TTC549 (cell line): ENCODE data around the gene ITSN1.
"Not testable (repeated sequence)": the region's sequence is repeated elsewhere in the genome, so short reads cannot be mapped to it uniquely, and the experiment has no call there.

Experiments
- FAIRE-seq: peaks from 2 replicates; lab custom pipeline; 2012; peaks lifted over from hg19 to GRCh38; lab: Jason Lieb, UNC

The ITSN1 gene

DNA sequence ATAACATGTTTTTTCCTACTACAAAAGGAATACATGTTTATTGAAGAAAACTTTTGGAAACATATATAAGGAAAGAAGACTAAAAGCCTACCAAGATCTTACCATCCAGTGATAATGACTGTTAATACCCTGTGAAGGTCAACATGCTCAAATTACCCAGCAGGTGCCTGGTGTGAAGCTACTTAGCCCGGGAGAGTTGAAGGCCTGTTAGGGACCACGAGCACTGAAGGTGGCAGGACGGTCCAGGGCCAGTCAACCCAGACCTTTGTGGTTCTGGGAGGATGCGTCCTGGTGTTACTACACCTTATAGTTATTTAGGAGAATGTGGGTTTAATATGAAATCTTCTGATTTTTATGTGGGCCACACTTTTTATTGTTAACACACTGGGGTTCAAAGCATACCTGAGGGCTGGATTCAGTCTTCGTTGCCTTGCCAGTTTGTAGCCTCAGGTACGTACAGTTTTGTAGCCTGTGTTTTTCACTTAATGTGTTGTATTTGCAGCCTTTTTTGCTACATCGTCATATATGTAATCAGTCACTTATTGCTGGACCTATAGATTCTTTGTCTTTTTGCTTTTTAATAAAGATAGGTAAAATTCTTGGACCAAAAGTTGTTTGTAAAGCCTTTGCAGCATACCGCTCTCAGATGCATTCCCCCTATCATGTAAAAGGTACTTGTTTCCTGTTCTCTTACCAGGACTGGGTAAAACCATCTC, 9.8 kb downstream of the ITSN1 start:
- no peak for FAIRE-seq

DNA sequence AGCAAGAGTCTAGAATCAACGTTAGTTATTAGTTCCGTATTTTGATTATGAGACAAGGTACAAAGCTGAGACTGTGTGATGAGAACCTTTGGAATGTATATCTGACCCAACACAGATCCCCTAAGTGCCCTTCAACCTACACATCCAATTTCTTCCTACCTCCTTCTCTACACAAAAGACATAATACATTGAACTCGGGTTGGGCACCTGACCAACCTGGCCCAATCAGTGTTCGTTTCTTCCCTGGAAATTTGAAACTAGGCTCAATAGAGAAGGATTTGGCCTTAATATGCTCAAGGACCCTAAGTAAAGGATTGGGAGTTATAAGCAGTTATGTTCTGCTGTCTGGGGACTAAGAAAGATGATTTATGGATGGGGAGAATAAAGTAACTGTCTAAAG, 12.1 kb downstream of the ITSN1 start:
- no peak for FAIRE-seq

DNA sequence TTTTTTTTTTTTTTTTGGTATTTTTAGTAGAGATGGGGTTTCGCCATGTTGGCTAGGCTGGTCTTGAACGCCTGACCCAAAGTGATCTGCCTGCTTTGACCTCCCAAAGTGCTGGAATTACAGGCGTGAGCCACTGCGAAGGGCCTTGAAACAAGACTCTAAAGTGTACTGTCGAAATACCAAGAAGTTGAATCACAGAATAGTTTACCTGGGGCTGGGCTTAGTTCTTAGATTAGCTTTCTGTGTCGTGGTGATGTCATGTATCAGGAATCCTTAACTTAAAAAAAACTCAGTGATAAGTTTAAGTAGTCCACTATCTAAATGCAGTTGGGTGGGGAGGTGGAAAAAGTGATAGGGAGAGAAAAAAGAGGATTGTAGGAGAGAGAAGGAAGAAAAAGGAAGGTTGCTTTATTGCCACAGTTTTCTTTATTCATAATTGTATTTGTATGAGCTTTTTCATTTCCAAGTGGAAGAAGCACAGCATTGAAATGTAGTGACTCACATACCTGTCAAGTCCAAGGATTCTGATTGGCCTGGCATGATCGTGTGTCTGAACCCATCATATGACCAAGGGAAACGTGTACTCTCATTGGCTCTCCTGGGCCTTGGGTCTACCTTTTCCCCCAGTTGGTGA, 13.4 kb downstream of the ITSN1 start:
- FAIRE-seq, result no peak

DNA sequence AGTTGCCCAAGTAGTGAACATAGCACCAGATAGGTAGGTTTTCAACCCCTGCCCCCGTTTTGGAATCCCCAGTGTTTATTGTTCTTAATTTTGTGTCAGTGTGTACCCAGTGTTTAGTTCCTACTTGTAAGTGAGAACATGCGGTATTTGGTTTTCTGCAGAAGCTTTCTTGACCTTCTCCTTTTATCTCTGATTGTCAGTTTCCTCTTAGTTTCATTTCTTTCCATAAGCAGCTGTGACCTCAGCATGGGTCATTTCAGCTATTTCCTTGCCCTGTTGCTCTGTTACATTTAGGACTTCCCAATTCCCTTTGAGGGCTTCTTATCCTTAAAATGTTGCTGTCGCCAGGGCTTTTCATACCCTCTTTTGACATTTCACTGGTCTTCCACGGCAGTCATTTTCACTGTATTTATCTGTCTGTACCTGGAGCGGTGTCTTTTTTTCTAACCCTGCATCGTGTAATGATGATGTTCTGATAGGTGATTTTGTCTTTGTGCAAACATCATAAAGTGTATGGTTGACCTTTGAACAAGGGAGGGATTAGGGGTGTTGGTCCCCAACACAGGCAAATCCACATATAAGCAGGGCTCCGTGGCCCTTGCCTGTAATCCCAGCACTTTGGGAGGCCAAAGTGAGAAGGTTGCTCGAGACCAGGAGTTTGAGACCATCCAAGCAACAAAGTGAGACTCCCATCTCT, 15.0 kb downstream of the ITSN1 start:
- no peak for FAIRE-seq

DNA sequence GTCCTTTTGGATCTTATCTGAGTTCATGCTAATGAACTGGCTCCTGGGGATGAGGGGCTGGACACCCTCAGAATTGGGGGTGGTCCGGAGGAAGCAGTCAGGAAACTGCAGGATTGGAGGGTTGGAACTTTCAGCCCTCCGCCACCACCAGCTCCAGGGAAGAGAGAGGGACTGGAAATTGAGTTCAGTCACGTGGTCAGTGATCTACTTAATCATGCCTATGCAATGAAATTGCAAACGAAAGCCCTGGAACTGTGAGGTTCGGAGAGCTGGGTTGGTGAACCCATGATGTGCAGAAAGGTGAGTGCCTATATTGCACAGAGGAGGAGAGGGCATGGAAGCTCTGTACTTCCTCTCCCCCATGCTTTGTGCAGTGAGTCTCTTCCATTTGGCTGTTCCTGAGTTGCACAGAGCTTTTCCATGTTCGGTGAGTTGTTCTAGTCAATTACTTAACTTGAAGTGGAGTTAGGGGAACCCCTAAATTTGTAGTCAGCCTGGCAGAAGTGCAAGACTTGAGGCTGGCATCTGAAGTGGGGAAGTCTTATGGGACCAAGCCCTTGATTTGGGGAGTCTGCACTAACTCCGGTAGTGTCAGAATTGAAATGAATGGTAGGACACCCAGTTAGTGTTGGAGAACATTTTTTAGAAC, 16.7 kb downstream of the ITSN1 start:
- FAIRE-seq, result no peak

DNA sequence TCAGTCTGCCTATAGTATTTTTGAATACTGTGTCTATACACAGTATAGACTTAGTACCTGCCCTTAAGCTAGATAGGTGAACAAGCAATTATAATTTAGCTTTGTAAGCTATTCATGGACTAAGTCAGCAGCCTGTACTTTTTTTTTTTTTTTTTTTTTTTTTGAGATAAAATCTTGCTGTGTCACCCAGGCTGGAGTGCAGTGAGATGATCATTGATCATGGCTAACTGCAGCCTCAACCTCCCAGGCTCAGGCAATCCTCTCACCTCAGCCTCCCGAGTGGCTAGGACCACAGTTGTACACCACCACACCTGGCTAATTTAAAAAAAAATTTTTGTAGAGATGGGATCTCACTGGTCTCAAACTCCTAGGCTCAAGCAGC, 17.3 kb downstream of the ITSN1 start:
- no peak for FAIRE-seq

DNA sequence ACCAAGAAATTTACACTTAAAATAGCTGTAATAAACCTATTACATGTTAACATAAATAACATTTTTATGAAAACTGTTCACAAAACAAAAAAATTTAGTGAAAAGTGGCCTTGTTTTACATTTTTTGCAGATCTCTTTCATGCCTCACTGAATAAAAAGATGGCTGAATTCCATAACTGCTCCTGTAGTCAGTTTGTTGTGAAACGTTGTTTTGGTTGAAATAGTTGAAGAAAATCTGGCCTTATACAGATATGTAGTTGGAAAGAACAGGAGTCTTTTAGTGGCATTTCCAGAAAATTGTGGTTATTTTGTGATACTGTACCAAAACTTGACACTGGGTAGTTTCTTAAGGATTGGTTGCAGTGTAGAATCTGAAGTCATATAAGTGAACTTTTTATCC, 18.1 kb downstream of the ITSN1 start:
- FAIRE-seq, result no peak

DNA sequence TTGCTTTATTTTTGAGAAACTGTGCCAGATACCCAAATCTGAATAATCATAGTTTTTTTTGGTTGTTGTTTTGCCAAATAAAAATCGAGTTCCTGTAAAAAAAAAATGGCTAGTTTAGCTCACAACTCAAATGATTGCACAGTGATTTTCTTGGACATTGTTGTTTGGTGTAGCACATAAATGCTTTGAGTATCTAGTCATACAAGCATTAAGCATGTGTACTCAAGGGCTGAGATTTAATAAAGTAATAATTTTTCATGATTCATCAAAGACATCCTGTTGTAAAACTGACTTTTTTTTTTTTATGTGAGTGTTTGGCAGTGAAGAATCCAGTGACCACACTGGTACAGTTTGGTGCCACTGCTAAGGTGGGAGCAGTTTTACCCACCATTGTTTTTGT, 18.8 kb downstream of the ITSN1 start:
- FAIRE-seq, result no peak

DNA sequence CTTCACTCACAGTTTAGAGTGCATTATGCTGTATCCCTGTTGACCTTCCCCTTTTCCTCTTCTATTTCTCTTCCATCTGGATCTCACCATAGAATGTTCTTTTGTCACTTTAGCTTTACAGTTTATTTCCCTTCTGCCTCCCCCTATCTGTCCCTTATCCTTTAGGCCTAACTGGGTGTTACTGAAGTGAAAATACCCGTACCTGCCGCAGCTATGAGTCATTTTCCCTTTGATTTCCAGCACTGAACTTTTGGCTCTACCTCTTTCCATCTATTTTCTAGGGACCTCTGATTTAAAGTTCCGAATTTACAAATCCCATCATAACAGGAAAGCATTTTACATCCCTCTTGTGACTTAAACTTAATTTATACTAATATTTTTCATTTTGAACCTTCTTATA, 19.7 kb downstream of the ITSN1 start:
- FAIRE-seq, result no peak

DNA sequence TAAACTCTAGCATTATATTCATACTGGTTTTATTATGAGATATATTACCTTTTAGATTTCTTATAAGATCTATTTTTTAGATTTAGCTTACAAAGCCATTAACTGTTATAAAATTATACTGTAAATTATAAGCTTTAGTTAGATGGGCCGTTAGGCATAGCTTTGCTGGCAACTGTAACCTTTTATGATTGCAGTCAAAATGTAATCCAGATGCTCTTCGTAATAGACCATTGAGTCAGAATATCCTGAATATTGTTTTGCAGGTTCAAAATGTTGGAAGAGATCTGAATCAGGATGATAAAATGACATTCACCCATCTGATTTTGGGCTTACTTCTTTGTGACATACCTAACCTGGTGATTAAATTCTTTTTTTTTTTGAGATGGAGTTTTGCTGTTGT, 20.9 kb downstream of the ITSN1 start:
- no peak for FAIRE-seq

DNA sequence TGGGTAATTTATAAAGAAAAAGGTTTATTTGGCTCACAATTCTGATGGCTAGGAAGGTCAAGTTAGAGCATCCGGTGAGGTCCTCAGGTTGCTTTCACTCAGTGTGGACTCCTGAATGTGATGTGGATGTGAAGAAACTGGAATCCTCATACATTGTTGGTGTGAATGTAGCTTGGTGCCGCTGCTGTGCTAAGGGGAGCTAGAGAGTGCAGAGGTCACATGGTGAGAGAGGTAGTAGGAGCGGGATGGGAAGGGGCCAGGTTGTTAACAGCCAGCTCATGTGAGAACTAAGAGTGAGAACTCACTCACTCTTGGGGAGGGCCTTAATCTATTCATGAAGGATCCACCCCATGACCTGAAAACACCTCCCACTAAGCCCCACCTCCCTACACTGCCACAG, 21.8 kb downstream of the ITSN1 start:
- no peak for FAIRE-seq

DNA sequence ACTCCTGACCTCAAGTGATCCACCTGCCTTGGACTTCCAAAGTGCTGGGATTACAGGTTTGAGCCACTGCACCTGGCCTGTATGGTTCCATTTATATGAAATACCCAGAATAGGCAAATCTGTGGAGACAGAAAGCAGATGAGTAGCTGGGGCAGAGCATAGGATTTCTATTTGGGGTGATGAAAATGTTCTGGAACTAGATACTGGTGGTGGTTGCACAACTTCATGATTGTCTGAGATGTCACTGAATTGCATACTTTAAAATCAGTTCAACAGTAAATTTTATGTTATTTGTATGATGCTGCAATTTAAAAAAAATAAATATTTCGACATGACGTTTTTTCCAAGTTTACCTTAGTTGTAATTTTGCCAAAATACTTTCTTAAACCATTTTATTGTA, 23.9 kb downstream of the ITSN1 start:
- FAIRE-seq, result no peak

DNA sequence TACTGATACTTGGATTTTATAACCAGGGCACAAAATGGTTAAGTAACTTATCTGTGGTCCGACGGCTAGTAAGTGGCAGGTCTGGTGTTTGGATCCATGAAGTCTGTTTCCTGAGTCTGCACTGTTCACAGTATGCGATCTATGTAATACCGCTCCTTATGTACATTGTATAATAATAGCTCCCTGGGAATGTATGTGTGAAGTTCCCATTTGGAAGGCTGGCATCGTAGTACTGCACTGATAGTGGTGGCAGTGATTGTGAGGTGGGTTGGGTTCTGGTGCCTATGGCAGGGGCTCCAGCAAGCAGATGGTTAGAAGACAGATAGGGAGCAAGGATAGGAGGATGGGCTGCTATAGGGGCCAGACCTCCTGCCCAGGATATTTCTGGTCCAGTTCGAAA, 25.3 kb downstream of the ITSN1 start:
- FAIRE-seq, result no peak

DNA sequence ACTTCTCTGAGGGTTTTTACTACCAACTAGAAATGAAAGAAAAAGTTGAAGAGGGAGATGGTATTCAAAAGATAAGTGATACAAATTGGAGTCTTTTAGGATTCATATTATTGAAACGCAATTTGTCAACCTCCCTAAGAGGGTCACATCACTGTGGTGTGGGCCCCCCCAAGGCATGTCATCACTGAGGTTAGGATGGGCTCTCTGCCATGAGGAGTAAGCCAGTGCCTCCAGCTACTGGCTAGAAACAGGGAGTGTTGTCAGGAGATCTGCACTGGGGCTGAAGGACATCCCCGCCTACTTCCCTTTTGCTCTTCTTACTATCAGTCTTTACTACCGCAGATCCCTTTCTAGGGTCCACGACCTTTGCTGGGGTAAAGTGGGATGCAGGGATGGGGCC, 25.9 kb downstream of the ITSN1 start:
- FAIRE-seq, result no peak

DNA sequence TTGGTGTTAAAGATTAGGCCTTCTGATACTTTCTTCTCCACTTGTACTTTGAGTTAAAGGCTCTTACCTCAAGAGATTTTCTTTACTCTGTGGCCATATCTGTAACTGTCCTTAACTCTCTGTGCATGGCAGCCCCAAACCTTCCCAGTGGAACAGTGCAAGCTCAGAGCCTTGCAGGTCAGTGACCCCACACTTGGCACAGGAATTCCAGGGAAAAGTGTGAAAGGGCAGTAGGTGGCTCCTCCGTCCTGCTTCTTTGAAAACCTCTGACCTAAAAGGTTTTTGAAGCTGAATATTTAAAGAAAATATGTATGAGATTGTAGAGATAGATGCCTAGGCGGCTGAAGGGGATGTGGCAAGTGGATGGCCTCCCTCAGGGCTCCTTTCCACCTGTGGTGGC, 26.3 kb downstream of the ITSN1 start:
- no peak for FAIRE-seq

DNA sequence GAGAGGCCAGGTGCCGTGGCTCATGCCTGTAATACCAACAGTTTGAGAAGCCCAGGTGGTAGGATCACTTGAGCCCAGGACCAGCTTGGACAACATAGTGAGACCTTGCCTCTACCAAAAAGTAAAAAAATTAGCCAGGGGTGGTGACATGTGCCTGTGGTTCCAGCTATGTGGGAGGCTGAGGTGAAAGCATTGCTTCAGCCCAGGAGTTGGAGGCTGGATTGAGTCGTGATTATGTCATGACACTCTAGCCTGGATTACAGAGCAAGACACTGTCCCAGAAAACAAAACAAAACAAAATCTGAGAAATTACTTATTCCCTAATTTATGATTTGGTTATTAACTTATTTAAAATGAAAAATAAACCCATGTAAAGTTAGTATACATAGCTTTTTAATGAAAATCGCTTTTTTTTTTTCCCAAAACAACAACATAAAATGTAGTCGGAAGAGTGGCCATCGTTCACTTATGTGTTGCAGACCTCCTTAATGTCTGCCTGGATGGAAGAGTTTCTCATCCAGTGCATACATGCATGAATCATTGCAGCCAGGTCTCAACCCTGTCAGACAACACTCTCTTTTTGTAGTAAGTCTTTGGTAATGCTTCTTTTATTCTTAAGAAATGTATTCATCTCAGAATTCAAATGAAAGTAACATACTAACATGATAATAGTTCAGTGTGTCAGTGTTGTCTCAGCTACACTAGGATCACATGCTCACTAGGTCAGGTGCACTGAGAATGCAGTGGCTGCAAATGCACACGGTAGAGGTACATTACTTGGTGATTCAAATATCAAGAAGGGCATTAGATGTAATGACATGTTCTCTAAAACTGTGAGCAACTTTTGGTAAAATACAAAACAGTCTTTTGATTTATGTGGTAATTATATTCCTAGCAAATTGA, 28.0 kb downstream of the ITSN1 start:
- FAIRE-seq, result no peak

DNA sequence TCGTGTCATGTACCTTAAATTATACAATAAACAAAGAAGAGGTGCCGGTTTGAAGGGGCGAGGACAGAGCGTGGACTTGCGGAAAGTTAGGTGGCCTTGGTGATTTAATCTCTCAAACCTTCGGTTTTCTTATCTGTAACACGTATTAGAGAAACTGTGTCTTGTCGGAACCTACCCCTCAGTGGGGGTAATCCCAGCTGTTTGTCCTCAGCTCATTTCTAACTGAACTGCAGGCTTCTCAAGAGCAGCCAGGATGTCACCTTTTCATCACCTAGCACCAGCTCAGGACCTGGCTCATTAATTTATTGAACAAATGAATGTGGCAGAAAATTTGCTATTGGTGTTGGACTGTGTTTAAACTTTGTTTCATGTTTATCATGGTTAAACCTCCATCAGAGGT, 31.2 kb downstream of the ITSN1 start:
- no peak for FAIRE-seq

DNA sequence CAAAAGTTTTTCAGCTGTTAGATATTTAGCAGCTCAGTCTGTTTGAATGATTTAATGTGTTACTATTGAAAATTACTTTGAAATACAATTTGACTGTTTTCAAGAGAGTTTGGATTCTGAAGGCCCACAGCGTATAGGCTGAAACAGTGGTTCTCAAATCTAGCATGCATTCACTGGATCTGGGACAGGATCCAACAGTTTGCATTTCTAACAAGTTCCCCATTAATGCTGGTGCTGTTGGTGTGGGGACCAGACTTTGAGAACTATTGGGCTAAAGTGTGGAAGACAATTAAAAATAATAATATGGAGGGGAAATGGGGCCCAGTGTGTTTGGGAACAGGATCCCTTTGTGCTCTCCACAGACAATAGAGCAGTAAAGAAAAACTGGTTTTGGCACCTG, 31.9 kb downstream of the ITSN1 start:
- no peak for FAIRE-seq

DNA sequence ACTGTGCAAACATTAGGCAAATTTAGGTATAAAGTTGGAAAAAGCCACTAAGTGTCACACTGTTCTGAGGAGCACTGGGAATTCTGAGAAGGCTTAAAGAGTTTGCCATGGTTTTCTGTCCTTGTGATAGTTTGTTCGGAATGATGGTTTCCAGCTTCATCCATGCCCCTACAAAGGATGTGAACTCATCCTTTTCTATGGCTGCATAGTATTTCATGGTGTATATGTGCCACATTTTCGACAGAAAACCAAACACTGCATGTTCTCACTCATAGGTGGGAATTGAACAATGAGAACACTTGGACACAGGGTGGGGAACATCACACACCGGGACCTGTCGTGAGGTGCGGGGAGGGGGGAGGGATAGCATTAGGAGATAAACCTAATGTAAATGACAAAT, 34.4 kb downstream of the ITSN1 start:
- not testable (repeated sequence) for FAIRE-seq

DNA sequence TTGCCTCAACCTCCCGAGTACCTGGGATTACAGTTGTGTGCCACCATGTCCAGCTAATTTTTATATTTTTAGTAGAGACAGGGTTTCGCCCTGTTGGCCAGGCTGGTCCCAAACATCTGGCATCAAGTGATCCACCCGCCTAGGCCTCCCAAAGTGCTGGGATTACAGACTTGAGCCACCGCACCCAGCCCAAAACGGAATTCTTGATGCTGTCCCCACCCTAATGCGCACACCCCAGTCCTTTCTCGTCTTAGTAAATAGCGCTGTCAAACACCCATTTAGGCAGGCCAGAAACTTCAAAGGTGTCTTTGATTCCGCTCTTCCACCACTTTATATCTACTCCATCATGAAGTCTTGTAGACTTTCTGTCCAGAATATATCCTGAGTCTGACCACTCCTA, 35.1 kb downstream of the ITSN1 start:
- FAIRE-seq, result no peak

DNA sequence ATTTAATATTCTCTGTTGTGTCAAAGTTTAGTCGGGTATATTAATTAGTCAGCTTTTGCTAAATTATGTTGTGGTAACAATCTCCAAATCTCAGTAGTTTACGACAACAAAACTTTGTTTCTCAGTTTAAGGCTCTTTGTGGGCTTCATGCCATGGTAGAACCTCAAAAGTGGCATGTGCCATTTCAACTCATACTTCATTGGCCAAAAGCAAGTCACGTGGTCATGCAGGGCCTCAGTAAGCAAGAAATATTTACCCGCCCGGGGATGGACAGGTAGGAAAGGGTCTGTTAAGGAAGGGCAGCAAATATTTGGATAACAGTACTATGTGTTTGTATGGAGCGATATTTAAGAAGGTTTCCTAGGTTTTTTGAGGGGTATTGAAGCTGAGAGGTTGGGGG, 38.6 kb downstream of the ITSN1 start:
- FAIRE-seq, result no peak

DNA sequence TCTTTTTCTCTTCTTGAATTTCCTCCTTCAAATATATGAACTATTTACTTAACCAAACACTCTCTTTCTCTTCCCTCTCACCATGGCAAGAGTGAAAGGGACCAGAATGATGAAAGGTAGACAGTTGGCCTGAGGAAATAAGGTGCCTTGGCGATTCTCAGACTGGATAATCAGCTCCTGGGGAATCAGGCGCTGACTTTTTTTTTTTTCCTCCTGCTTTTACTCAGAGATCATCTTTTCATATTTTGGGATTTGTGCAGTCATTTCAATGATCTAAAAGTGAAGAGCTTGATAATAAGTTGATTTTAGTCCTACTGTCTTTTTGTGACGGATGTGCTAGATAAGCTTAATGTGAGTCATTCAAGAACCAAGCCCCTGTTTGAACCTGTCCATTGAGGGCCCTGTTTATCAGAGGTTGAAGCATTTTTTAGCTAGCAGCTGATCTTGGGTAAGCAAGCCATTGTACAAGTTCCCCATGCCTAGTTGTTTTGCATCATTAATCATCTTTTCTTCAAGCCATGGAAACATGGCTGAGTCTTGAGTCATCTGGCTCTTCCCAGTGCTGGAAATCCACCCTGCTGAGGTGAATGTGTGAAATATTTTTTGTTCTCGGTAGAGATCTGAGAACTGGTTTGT, 40.8 kb downstream of the ITSN1 start:
- no peak for FAIRE-seq
